HEK293 (cell line): ENCODE results near the gene IDH3B.

Experiments
- CTCF ChIP-seq: fragments of 450-650 bp; formaldehyde crosslinking; IDR thresholded peaks from 2 replicates; pipeline ENCODE4 v1.5.1; 2016; ENCODE audit warnings: missing biosample characterization, missing genetic modification characterization
- HOXD13 ChIP-seq: sonication (generic); formaldehyde crosslinking; IDR thresholded peaks from 2 replicates; pipeline ENCODE4 v1.8.0; 2022; ENCODE audit warnings: missing genetic modification reagents, borderline replicate concordance
- ZBTB17 ChIP-seq: fragments of 450-650 bp; formaldehyde crosslinking; IDR thresholded peaks from 2 replicates; pipeline ENCODE4 v1.5.1; 2016; ENCODE audit warnings: missing biosample characterization, missing genetic modification characterization
- ZFP3 ChIP-seq: fragments of 450-650 bp; formaldehyde crosslinking; IDR thresholded peaks from 2 replicates; pipeline ENCODE4 v1.5.1; 2016; ENCODE audit warnings: low read depth, missing biosample characterization, missing genetic modification characterization
- ZNF138 ChIP-seq: fragments of 450-650 bp; formaldehyde crosslinking; IDR thresholded peaks from 2 replicates; pipeline ENCODE4 v1.5.1; 2016; ENCODE audit warnings: missing biosample characterization, missing genetic modification characterization, borderline replicate concordance
- ZNF214 ChIP-seq: fragments of 450-650 bp; formaldehyde crosslinking; IDR thresholded peaks from 2 replicates; pipeline ENCODE4 v1.5.1; 2017; ENCODE audit warnings: missing biosample characterization, mild to moderate bottlenecking, missing genetic modification characterization, borderline replicate concordance
- ZNF302 ChIP-seq: fragments of 450-650 bp; formaldehyde crosslinking; IDR thresholded peaks from 2 replicates; pipeline ENCODE4 v1.5.1; 2016; ENCODE audit warnings: missing biosample characterization, missing genetic modification characterization, low read depth
- ZNF341 ChIP-seq: fragments of 450-650 bp; formaldehyde crosslinking; IDR thresholded peaks from 2 replicates; pipeline ENCODE4; 2016; ENCODE audit warnings: low read depth, missing biosample characterization, missing genetic modification characterization
- ZNF660 ChIP-seq: fragments of 450-650 bp; IDR thresholded peaks from 2 replicates; pipeline ENCODE4 v1.5.1; 2018; ENCODE audit warnings: missing biosample characterization, mild to moderate bottlenecking, missing genetic modification characterization
- ZSCAN5A ChIP-seq: fragments of 450-650 bp; formaldehyde crosslinking; IDR thresholded peaks from 2 replicates; pipeline ENCODE4 v1.5.1; 2016; ENCODE audit warnings: missing biosample characterization, missing genetic modification characterization

GRCh38 chr20:2694519-2694918, 30.5 kb upstream of the IDH3B start:
- TF ChIP-seq CTCF (no peak), ZNF302 (tag by site-specific recombination) (no peak), ZNF138 (tag by site-specific recombination) (no peak), ZBTB17 (tag by site-specific recombination) (no peak), ZNF214 (tag by site-specific recombination) (no peak), HOXD13 (CRISPR knock-in tag) (no peak), ZNF341 (tag by site-specific recombination) (no peak), ZFP3 (tag by site-specific recombination) (no peak), ZSCAN5A (tag by site-specific recombination) (no peak), ZNF660 (tag by site-specific recombination) (no peak)
